ENCODE measurements around the gene ZNF845. TPM values are rescaled to one million over a fixed set of nuclear protein-coding genes. Genes with fewer than 3 reads are reported as not detected.
A peak's percentile ranks its signal among the peaks of the same experiment; 100 is the strongest.

Gene ZNF845
- total and polyA plus RNA-seq, 2 donors from 2014 or later: 1.9 to 9.2 TPM

- Histone ChIP-seq H3K9me3 (ENCODE audit: control insufficient read depth in 2 of 3, insufficient read depth in 1 of 3, low read length in 3 of 3) (peaks cover 0 to 3% (median 0%) of the 10 kb centered on the region in 3 donors), H3K4me1 (ENCODE audit: control insufficient read depth in 2 of 3, insufficient read depth in 2 of 3, low read depth in 1 of 3, low read length in 3 of 3) (peaks cover 0 to 3% (median 0%) of the 10 kb centered on the region in 3 donors), H3K36me3 (ENCODE audit: control insufficient read depth in 2 of 3, insufficient read depth in 3 of 3, low read length in 3 of 3) (no peaks in the 10 kb centered on the region), H3K27me3 (ENCODE audit: control insufficient read depth, insufficient read depth, low read length) (no peaks in the 10 kb centered on the region), H3K27ac (ENCODE audit: low read depth in 2 of 2, low read length in 2 of 2) (peak overlapping the region; percentile 26 to 63), H3K9ac (ENCODE audit: low read length in 3 of 3) (peak overlapping the region; percentile 12 to 78 (median 70)), H3K4me3 (ENCODE audit: low read length in 3 of 3) (peak overlapping the region; percentile 75 to 89 (median 84))
- FAIRE-seq: no peak
- no peak for TF ChIP-seq CTCF (IDR thresholded peaks at IDR 0.05; ENCODE audit: borderline replicate concordance, extremely low read depth, insufficient read depth)
- DNase-seq: peak in 1 of 5 donors; percentile 40
- intact Hi-C loops (cut with DNase I): no loop called here
These were observed 32.4 kb downstream of the ZNF845 start for GRCh38 chr19:53365899-53366493.

GRCh38 chr19:53372196-53372595 is 38.6 kb downstream of the ZNF845 start:
- H3K36me3 ChIP-seq (ENCODE audit: control insufficient read depth in 2 of 3, insufficient read depth in 3 of 3, low read length in 3 of 3): peaks cover 0 to 4% (median 0%) of the 10 kb centered on the region in 3 donors
- no peak for FAIRE-seq
- no peak overlapping the region for H3K9ac ChIP-seq (ENCODE audit: low read length in 3 of 3)
- H3K9me3 ChIP-seq (ENCODE audit: control insufficient read depth in 2 of 3, insufficient read depth in 1 of 3, low read length in 3 of 3): no peaks in the 10 kb centered on the region
- no peak overlapping the region for H3K27ac ChIP-seq (ENCODE audit: low read depth in 2 of 2, low read length in 2 of 2)
- no peaks in the 10 kb centered on the region for H3K27me3 ChIP-seq (ENCODE audit: control insufficient read depth, insufficient read depth, low read length)
- no peak for TF ChIP-seq CTCF (IDR thresholded peaks at IDR 0.05; ENCODE audit: borderline replicate concordance, extremely low read depth, insufficient read depth)
- no peak overlapping the region for H3K4me3 ChIP-seq (ENCODE audit: low read length in 3 of 3)
- intact Hi-C loops (cut with DNase I): no loop called here
- DNase-seq: no peak
- no peaks in the 10 kb centered on the region for H3K4me1 ChIP-seq (ENCODE audit: control insufficient read depth in 2 of 3, insufficient read depth in 2 of 3, low read depth in 1 of 3, low read length in 3 of 3)

- Histone ChIP-seq H3K4me3 (ENCODE audit: low read length in 3 of 3) (no peak overlapping the region), H3K27me3 (ENCODE audit: control insufficient read depth, insufficient read depth, low read length) (no peaks in the 10 kb centered on the region), H3K4me1 (ENCODE audit: control insufficient read depth in 2 of 3, insufficient read depth in 2 of 3, low read depth in 1 of 3, low read length in 3 of 3) (no peaks in the 10 kb centered on the region), H3K36me3 (ENCODE audit: control insufficient read depth in 2 of 3, insufficient read depth in 3 of 3, low read length in 3 of 3) (peaks cover 0 to 12% (median 0%) of the 10 kb centered on the region in 3 donors), H3K9me3 (ENCODE audit: control insufficient read depth in 2 of 3, insufficient read depth in 1 of 3, low read length in 3 of 3) (peaks cover 0 to 4% (median 0%) of the 10 kb centered on the region in 3 donors), H3K27ac (ENCODE audit: low read depth in 2 of 2, low read length in 2 of 2) (no peak overlapping the region), H3K9ac (ENCODE audit: low read length in 3 of 3) (no peak overlapping the region)
- FAIRE-seq (no peak), DNase-seq (no peak)
- intact Hi-C loops (cut with DNase I): no loop called here
- TF ChIP-seq CTCF (IDR thresholded peaks at IDR 0.05; ENCODE audit: borderline replicate concordance, extremely low read depth, insufficient read depth): no peak
These were observed 40.7 kb downstream of the ZNF845 start for GRCh38 chr19:53374288-53374687.
